Spleen (tissue), 7 donors: ENCODE results near the gene FAM199X.

Experiments used
- POLR2A ChIP-seq, 3 donors: fragments of 450-650 bp; IDR thresholded peaks; one replicate each; pipeline ENCODE4 v1.5.1; 2017; ENCODE audit warnings: antibody characterized with exemption in 3 of 3, mild to moderate bottlenecking in 1 of 3
- POLR2AphosphoS5 ChIP-seq, 3 donors: sonication (generic); formaldehyde crosslinking; IDR thresholded peaks; one replicate each; pipeline ENCODE4 v1.5.1; 2017; ENCODE audit warnings: antibody characterized with exemption in 3 of 3
- TF ChIP-seq, protein P1 (sequence below), 11 experiments: fragments of 200-600 bp in 7 of 11; fragments of 450-650 bp in 4 of 11; sonication (generic) in 4 of 11; IDR thresholded peaks in 8 of 11; conservative IDR thresholded peaks in 3 of 11; 1 replicate in 7 of 11; 2 replicates in 4 of 11; pipeline versions ENCODE4 v1.4.0 to v1.8.0; 2016 to 2021; ENCODE audit warnings: antibody characterized with exemption in 11 of 11, inconsistent platforms in 4 of 11, mild to moderate bottlenecking in 1 of 11
- donor health status: DM: no; HTN: no; CAD: no; lungs with moderate emphysema.
- donor health status: DM: no; HTN: no; CAD: no.
- donor health status: DM: no; HTN: no; CAD: no.

DNA sequence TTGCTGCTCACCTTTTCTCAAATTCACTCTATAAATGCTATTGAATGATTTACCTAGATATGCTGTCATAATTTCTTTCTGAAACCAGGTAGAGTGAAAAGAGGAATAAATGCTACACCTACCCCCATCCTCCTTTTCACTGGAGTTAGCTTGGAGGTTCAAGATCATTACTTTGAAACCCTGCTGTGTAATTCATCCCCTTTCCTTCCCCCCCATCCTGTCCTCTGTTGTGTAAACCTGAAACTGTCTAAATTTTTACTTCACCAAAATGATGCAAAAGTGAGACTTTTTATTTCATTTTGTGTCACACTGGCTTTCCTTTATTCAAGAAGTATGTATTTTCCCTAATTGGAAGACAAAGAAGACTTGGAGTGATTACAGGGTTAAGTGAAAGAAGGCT lies 48.5 kb upstream of the FAM199X start:
- TF ChIP-seq POLR2AphosphoS5 (IDR thresholded peaks at IDR 0.05) (no peak), POLR2A (IDR thresholded peaks at IDR 0.05) (no peak)
- TF ChIP-seq, protein P1, sequence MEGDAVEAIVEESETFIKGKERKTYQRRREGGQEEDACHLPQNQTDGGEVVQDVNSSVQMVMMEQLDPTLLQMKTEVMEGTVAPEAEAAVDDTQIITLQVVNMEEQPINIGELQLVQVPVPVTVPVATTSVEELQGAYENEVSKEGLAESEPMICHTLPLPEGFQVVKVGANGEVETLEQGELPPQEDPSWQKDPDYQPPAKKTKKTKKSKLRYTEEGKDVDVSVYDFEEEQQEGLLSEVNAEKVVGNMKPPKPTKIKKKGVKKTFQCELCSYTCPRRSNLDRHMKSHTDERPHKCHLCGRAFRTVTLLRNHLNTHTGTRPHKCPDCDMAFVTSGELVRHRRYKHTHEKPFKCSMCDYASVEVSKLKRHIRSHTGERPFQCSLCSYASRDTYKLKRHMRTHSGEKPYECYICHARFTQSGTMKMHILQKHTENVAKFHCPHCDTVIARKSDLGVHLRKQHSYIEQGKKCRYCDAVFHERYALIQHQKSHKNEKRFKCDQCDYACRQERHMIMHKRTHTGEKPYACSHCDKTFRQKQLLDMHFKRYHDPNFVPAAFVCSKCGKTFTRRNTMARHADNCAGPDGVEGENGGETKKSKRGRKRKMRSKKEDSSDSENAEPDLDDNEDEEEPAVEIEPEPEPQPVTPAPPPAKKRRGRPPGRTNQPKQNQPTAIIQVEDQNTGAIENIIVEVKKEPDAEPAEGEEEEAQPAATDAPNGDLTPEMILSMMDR (IDR thresholded peaks at IDR 0.05 in 8 of 11, conservative IDR thresholded peaks at IDR 0.05 in 3 of 11) = no peak
